ENCODE results near the gene ZCCHC24. TPM values are rescaled to one million over a fixed set of nuclear protein-coding genes. Genes with fewer than 3 reads are reported as not detected.

The ZCCHC24 gene
- total RNA-seq, 1 experiment from 2014 or later, result 3.8 TPM

DNA sequence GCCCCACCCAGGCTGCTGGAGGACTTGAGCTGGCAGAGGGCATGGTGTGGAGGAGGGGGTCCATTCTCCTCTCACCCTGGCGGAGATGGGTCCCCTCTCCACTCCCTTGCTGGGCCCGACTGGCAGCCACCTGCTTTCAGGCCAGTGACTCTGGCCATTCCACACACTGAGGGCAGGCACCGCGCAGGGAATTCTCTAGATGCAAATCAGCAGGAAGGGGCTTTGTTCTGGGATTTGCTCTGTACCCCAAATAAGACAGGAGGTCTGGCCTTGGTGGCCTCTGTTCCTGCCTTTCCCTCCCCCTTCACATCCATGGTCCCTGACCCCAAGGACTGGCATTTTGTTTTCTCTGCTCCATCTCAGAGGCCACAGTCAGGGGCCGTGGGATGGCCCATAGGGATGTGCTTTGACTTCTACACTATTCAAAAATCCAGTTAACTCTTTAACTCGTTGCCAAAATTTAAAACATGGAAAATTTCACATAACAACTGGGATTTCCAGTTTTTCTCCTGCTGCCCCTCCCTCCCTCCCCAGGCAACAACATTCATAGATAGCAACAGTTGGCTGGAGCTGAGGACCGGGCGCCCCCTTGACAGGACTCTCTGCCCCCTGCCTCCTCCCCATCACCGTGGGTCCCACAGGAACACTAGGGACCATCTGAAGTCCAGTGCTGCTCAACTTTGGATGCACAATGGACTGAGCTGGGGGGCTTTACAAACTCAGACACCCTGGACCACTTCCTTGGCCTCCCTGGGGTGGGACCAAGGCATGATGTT, 64.3 kb downstream of the ZCCHC24 start:
- H3K9ac ChIP-seq (ENCODE audit: extremely low read depth, insufficient read length, low read length), result no peak overlapping the region
- Mint-ChIP-seq H3K27ac (no peak overlapping the region; a peak in 1 of 7 replicates), H3K4me1 (peaks cover 5 to 9% of the 10 kb centered on the region in 2 experiments; a peak in 3 of 4 replicates), H3K27me3 (ENCODE audit: low read depth) (peaks cover 2% of the 10 kb centered on the region; the same call in 1 of the 2 replicates), H3K9me3 (no peaks in the 10 kb centered on the region), H3K4me3 (no peak overlapping the region), H3K36me3 (ENCODE audit: insufficient read depth in 1 of 3, low read depth in 3 of 3) (no peaks in the 10 kb centered on the region; a peak in 1 of 7 replicates)
- no peak overlapping the region for H2BK120ac ChIP-seq (ENCODE audit: low read depth, low read length, poor library complexity, severe bottlenecking)
- H3K4me2 ChIP-seq (ENCODE audit: insufficient read depth, insufficient read length, low read length), result no peak overlapping the region
- no peaks in the 10 kb centered on the region for H3K27me3 ChIP-seq (ENCODE audit: insufficient read depth, low read length)
- H3K18ac ChIP-seq (ENCODE audit: insufficient read length, low read depth, low read length), result no peak overlapping the region
- H4K5ac ChIP-seq (ENCODE audit: insufficient read length, low read depth, low read length), result no peak overlapping the region
- no peaks in the 10 kb centered on the region for H3K79me1 ChIP-seq (ENCODE audit: insufficient read depth, low read depth, low read length, poor library complexity, severe bottlenecking)
- no peak overlapping the region for H2AK5ac ChIP-seq (ENCODE audit: insufficient read length, low read length)
- no peak overlapping the region for H2BK15ac ChIP-seq (ENCODE audit: low read depth, low read length)
- no peak overlapping the region for H4K91ac ChIP-seq (ENCODE audit: insufficient read length, low read depth, low read length)
- H3K4me1 ChIP-seq (ENCODE audit: insufficient read depth, low read length), result no peaks in the 10 kb centered on the region
- H3K23me2 ChIP-seq (ENCODE audit: insufficient read length, low read depth, low read length, poor library complexity, severe bottlenecking), result no peaks in the 10 kb centered on the region
- H3K56ac ChIP-seq (ENCODE audit: insufficient read length, low read depth, low read length), result no peak overlapping the region
- TF ChIP-seq CTCF (conservative IDR thresholded peaks at IDR 0.05), result no peak
- H4K20me1 ChIP-seq (ENCODE audit: control insufficient read depth, insufficient read depth, insufficient read length), result no peaks in the 10 kb centered on the region
- H2BK5ac ChIP-seq (ENCODE audit: insufficient read length, low read length), result no peak overlapping the region
- no peak overlapping the region for H4K8ac ChIP-seq (replicated peaks; ENCODE audit: insufficient read length, low read depth, low read length)
- DNase-seq, result peak; percentile 26
- no peaks in the 10 kb centered on the region for H3K9me3 ChIP-seq (ENCODE audit: control insufficient read depth, low read depth, low read length)
- no peak overlapping the region for H2BK20ac ChIP-seq (ENCODE audit: low read depth, low read length, poor library complexity, severe bottlenecking)
- H3K79me2 ChIP-seq (ENCODE audit: insufficient read depth, low read length), result no peaks in the 10 kb centered on the region
- H2AFZ ChIP-seq (ENCODE audit: low read length), result no peak overlapping the region
- no peak overlapping the region for H3K23ac ChIP-seq (ENCODE audit: insufficient read length, low read depth, low read length)
- no peak overlapping the region for H2BK12ac ChIP-seq (ENCODE audit: insufficient read length, low read depth, low read length)
- no peak overlapping the region for H3K27ac ChIP-seq (ENCODE audit: insufficient read length, low read depth, low read length)
- WGBS (ENCODE audit: extremely low coverage, insufficient read length, low lambda C conversion rate), result no CpG with 5 or more reads among the region's 9 CpGs
- no peak overlapping the region for H3T11ph ChIP-seq (ENCODE audit: low read length)
- 0 out of 2 replicates have a peak overlapping the region, but pooled peaks have one; percentile 21 for H3K14ac ChIP-seq (ENCODE audit: insufficient read depth, low read length)
- H3K4ac ChIP-seq (ENCODE audit: low read depth, low read length), result no peak overlapping the region
